Body of pancreas (tissue), 4 donors: ENCODE measurements around the gene SYPL1.

Source experiments
- CTCF ChIP-seq, 7 experiments: fragments of 450-650 bp in 4 of 7; fragments of 200-600 bp in 3 of 7; sonication (generic) in 3 of 7; IDR thresholded peaks; one replicate each; pipeline ENCODE4 v1.5.1; 2016 to 2019; ENCODE audit warnings: antibody characterized with exemption in 7 of 7
- POLR2A ChIP-seq, 3 donors: fragments of 450-650 bp; IDR thresholded peaks; one replicate each; pipeline ENCODE4 v1.6.1; 2016; ENCODE audit warnings: antibody characterized with exemption in 3 of 3, mild to moderate bottlenecking in 2 of 3

- TF ChIP-seq CTCF (IDR thresholded peaks at IDR 0.05) = no peak
- TF ChIP-seq POLR2A (IDR thresholded peaks at IDR 0.05) = no peak
These were observed 4.1 kb upstream of the SYPL1 start for GRCh38 chr7:106116161-106116704.
